ENCODE results near the gene ELMO3. TPM values are rescaled to one million over a fixed set of nuclear protein-coding genes. Genes with fewer than 3 reads are reported as not detected.

ELMO3 gene
- polyA plus RNA-seq, 4 donors: 4.1 to 7.5 (median 5.8) TPM

GRCh38 chr16:67193536-67193935 lies 5.4 kb upstream of the ELMO3 start:
- DNase-seq (ENCODE audit: low read depth in 4 of 4, low spot score in 3 of 4): no peak

- DNase-seq (ENCODE audit: low read depth in 4 of 4, low spot score in 3 of 4): no peak
Measured at GRCh38 chr16:67194260-67194659, 4.7 kb upstream of the ELMO3 start.

- DNase-seq (ENCODE audit: low read depth in 4 of 4, low spot score in 3 of 4): no peak
Measured at GRCh38 chr16:67195676-67196075, 3.3 kb upstream of the ELMO3 start.

- DNase-seq (ENCODE audit: low read depth in 4 of 4, low spot score in 3 of 4): no peak
Measured at GRCh38 chr16:67196881-67197280, 2.0 kb upstream of the ELMO3 start.

GRCh38 chr16:67197704-67198103 lies 1.2 kb upstream of the ELMO3 start:
- DNase-seq (ENCODE audit: low read depth in 4 of 4, low spot score in 3 of 4): no peak

- DNase-seq (ENCODE audit: low read depth in 4 of 4, low spot score in 3 of 4): no peak
Measured at GRCh38 chr16:67198238-67198734, 645 bp upstream of the ELMO3 start.

- DNase-seq (ENCODE audit: low read depth in 4 of 4, low spot score in 3 of 4): no peak
Measured at GRCh38 chr16:67199808-67200198, 872 bp downstream of the ELMO3 start.

- DNase-seq (ENCODE audit: low read depth in 4 of 4, low spot score in 3 of 4): no peak
Measured at GRCh38 chr16:67200491-67200890, 1.6 kb downstream of the ELMO3 start.

- no peak for DNase-seq (ENCODE audit: low read depth in 4 of 4, low spot score in 3 of 4)
Measured at GRCh38 chr16:67201411-67202345, 2.7 kb downstream of the ELMO3 start.

- DNase-seq (ENCODE audit: low read depth in 4 of 4, low spot score in 3 of 4): no peak
Measured at GRCh38 chr16:67202426-67202825, 3.5 kb downstream of the ELMO3 start.

GRCh38 chr16:67202956-67203493 lies 4.1 kb downstream of the ELMO3 start:
- DNase-seq (ENCODE audit: low read depth in 4 of 4, low spot score in 3 of 4): no peak

- no peak for DNase-seq (ENCODE audit: low read depth in 4 of 4, low spot score in 3 of 4)
Measured at GRCh38 chr16:67204076-67204475, 5.1 kb downstream of the ELMO3 start.

GRCh38 chr16:67206129-67206837 lies 7.4 kb downstream of the ELMO3 start:
- DNase-seq (ENCODE audit: low read depth in 4 of 4, low spot score in 3 of 4): no peak

- no peak for DNase-seq (ENCODE audit: low read depth in 4 of 4, low spot score in 3 of 4)
Measured at GRCh38 chr16:67206838-67207248, 7.9 kb downstream of the ELMO3 start.

GRCh38 chr16:67207249-67208091 lies 8.5 kb downstream of the ELMO3 start:
- no peak for DNase-seq (ENCODE audit: low read depth in 4 of 4, low spot score in 3 of 4)

- no peak for DNase-seq (ENCODE audit: low read depth in 4 of 4, low spot score in 3 of 4)
Measured at GRCh38 chr16:67208154-67208896, 9.4 kb downstream of the ELMO3 start.

GRCh38 chr16:67209565-67209964 lies 10.6 kb downstream of the ELMO3 start:
- DNase-seq (ENCODE audit: low read depth in 4 of 4, low spot score in 3 of 4): no peak

- DNase-seq (ENCODE audit: low read depth in 4 of 4, low spot score in 3 of 4): no peak
Measured at GRCh38 chr16:67210069-67210937, 11.4 kb downstream of the ELMO3 start.

- DNase-seq (ENCODE audit: low read depth in 4 of 4, low spot score in 3 of 4): no peak
Measured at GRCh38 chr16:67211674-67212073, 12.7 kb downstream of the ELMO3 start.

Data from right renal pelvis (tissue), 4 donors.